Measurements from ENCODE around the gene ATP6V1C2. TPM values are rescaled to one million over a fixed set of nuclear protein-coding genes. Genes with fewer than 3 reads are reported as not detected.
"Not testable (repeated sequence)": the region's sequence is repeated elsewhere in the genome, so short reads cannot be mapped to it uniquely, and the experiment has no call there.

Gene ATP6V1C2
- total RNA-seq, 5 donors from 2014 or later (not counting 1 experiment from before 2014, with no cell fraction given): 0.36 TPM; not detected in 4

DNA sequence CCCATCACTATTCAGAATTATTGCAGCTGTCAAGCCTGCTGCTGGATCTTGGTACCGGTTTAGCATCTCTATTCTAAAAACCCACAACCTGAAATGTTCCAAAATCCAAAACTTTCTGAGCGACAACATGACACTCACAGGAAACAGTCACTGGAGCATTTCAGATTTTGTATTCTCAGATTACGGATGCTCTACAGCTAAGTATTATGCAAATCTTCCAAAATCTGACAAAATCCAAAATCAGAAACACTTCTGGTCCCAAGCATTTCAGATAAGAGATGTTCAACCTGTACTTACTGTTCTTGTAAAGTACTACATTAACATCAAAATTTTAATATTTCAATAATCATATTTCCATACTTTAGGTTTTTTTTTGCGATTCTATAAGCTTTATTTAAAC is 78.7 kb downstream of the ATP6V1C2 start:
- H3K4me1 ChIP-seq (ENCODE audit: control insufficient read depth in 1 of 2, extremely low read depth in 1 of 2, insufficient read depth in 2 of 2, low read length in 2 of 2): no peaks in the 10 kb centered on the region
- Mint-ChIP-seq H3K9me3 (no peaks in the 10 kb centered on the region), H3K4me1 (peaks cover 15 to 20% (median 18%) of the 10 kb centered on the region in 3 donors), H3K27ac (no peak overlapping the region), H3K27me3 (no peaks in the 10 kb centered on the region), H3K4me3 (no peak overlapping the region), H3K36me3 (peaks cover 35% of the 10 kb centered on the region)
- WGBS (ENCODE audit: insufficient coverage): 100% methylated on average over 3 of the region's 4 CpGs
- DNase-seq: no peak
- POLR2A ChIA-PET: no interaction called here
- ATAC-seq (replicated peaks in 1 of 4): no peak
- CTCF ChIA-PET: no interaction called here
- no peak overlapping the region for H3K4me3 ChIP-seq (ENCODE audit: control insufficient read depth in 1 of 2, extremely low read depth in 1 of 2, low read length in 1 of 2)
- H3K27ac ChIP-seq (ENCODE audit: low read length): no peak overlapping the region
- peaks cover 3 to 45% of the 10 kb centered on the region in 2 donors for H3K36me3 ChIP-seq (ENCODE audit: control insufficient read depth in 2 of 2, extremely low read depth in 1 of 2, insufficient read depth in 1 of 2, low read length in 1 of 2)
- H3K9me3 ChIP-seq: no peaks in the 10 kb centered on the region
- no peaks in the 10 kb centered on the region for H3K27me3 ChIP-seq (replicated peaks in 1 of 2; ENCODE audit: control insufficient read depth in 2 of 2, extremely low read depth in 1 of 2, insufficient read depth in 2 of 2, low read length in 1 of 2)

DNA sequence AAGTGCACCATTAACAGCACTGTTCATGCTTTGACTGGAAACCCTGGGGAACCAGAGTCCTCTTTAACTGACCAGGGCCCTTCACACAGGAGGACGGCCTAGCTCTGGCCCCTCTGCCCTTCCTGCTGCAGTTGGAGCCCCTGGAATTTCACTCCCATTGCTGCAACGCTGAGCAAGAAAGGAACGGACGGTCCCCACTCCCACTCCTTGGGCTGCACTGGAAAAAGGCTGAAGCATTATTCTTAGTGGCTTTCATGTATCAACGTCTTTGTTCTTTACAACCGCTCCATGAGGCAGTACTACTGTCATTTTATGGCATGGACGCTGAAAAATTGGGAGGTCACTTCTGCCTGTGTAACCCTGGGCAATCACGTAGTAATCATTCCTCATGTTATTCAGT is 81.2 kb downstream of the ATP6V1C2 start:
- no peak overlapping the region for H3K27ac ChIP-seq (ENCODE audit: low read length)
- H3K4me1 ChIP-seq (ENCODE audit: control insufficient read depth in 1 of 2, extremely low read depth in 1 of 2, insufficient read depth in 2 of 2, low read length in 2 of 2): peaks cover 1 to 3% of the 10 kb centered on the region in 2 experiments
- Mint-ChIP-seq H3K36me3 (peaks cover 18% of the 10 kb centered on the region), H3K27me3 (no peaks in the 10 kb centered on the region), H3K9me3 (no peaks in the 10 kb centered on the region), H3K4me1 (peaks cover 28 to 29% (median 29%) of the 10 kb centered on the region in 3 donors), H3K4me3 (no peak overlapping the region), H3K27ac (no peak overlapping the region)
- ATAC-seq (replicated peaks in 1 of 4): no peak
- WGBS (ENCODE audit: insufficient coverage): 95% methylated on average over 6 of the region's 8 CpGs
- H3K36me3 ChIP-seq (ENCODE audit: control insufficient read depth in 2 of 2, extremely low read depth in 1 of 2, insufficient read depth in 1 of 2, low read length in 1 of 2): peaks cover 3 to 25% of the 10 kb centered on the region in 2 donors
- POLR2A ChIA-PET: no interaction called here
- H3K9me3 ChIP-seq: no peaks in the 10 kb centered on the region
- no peak overlapping the region for H3K4me3 ChIP-seq (ENCODE audit: control insufficient read depth in 1 of 2, extremely low read depth in 1 of 2, low read length in 1 of 2)
- no peaks in the 10 kb centered on the region for H3K27me3 ChIP-seq (replicated peaks in 1 of 2; ENCODE audit: control insufficient read depth in 2 of 2, extremely low read depth in 1 of 2, insufficient read depth in 2 of 2, low read length in 1 of 2)
- CTCF ChIA-PET: no interaction called here
- no peak for DNase-seq

DNA sequence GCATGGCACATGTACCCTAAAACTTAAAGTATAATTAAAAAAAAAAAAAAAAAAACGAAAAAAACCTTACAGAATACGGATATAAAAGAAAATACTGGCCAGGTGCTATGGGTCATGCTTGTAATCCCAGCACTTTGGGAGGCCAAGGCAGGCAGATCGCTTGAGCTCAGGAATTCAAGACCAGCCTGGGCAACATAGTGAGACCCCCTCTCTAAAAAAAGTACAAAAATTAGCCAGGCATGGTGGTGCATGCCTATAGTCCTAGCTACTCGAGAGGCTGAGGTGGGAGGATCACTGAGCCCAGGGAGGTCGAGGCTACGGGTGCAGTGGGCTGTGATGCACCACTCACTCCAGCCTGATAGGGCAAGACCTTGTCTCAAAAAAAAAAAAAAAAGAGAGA is 84.6 kb downstream of the ATP6V1C2 start:
- POLR2A ChIA-PET; H3K9me3 ChIP-seq; H3K27me3 ChIP-seq (replicated peaks in 1 of 2; ENCODE audit: control insufficient read depth in 2 of 2, extremely low read depth in 1 of 2, insufficient read depth in 2 of 2, low read length in 1 of 2); H3K27ac Mint-ChIP-seq; H3K27ac ChIP-seq (ENCODE audit: low read length); DNase-seq; H3K9me3 Mint-ChIP-seq; H3K27me3 Mint-ChIP-seq; CTCF ChIA-PET; H3K4me3 Mint-ChIP-seq; H3K36me3 Mint-ChIP-seq; ATAC-seq (replicated peaks in 1 of 4); H3K4me3 ChIP-seq (ENCODE audit: control insufficient read depth in 1 of 2, extremely low read depth in 1 of 2, low read length in 1 of 2): not testable (repeated sequence)
- WGBS (ENCODE audit: insufficient coverage): 100% methylated on average over 3 of the region's 6 CpGs
- Histone ChIP-seq H3K36me3 (ENCODE audit: control insufficient read depth in 2 of 2, extremely low read depth in 1 of 2, insufficient read depth in 1 of 2, low read length in 1 of 2) (peaks cover 0 to 13% of the 10 kb centered on the region in 2 donors), H3K4me1 (ENCODE audit: control insufficient read depth in 1 of 2, extremely low read depth in 1 of 2, insufficient read depth in 2 of 2, low read length in 2 of 2) (peaks cover 6 to 20% of the 10 kb centered on the region in 2 experiments)
- peaks cover 43 to 55% (median 49%) of the 10 kb centered on the region in 3 donors for H3K4me1 Mint-ChIP-seq

- DNase-seq (no peak), ATAC-seq (replicated peaks in 1 of 4) (no peak)
- ChIA-PET POLR2A (no interaction called here), CTCF (no interaction called here)
- Mint-ChIP-seq H3K4me1 (peaks cover 48 to 58% (median 55%) of the 10 kb centered on the region in 3 donors), H3K4me3 (no peak overlapping the region), H3K27ac (no peak overlapping the region), H3K9me3 (no peaks in the 10 kb centered on the region), H3K36me3 (peaks cover 7% of the 10 kb centered on the region), H3K27me3 (no peaks in the 10 kb centered on the region)
- Histone ChIP-seq H3K27me3 (replicated peaks in 1 of 2; ENCODE audit: control insufficient read depth in 2 of 2, extremely low read depth in 1 of 2, insufficient read depth in 2 of 2, low read length in 1 of 2) (no peaks in the 10 kb centered on the region), H3K9me3 (no peaks in the 10 kb centered on the region), H3K27ac (ENCODE audit: low read length) (no peak overlapping the region), H3K4me3 (ENCODE audit: control insufficient read depth in 1 of 2, extremely low read depth in 1 of 2, low read length in 1 of 2) (no peak overlapping the region), H3K4me1 (ENCODE audit: control insufficient read depth in 1 of 2, extremely low read depth in 1 of 2, insufficient read depth in 2 of 2, low read length in 2 of 2) (peaks cover 11 to 26% of the 10 kb centered on the region in 2 experiments), H3K36me3 (ENCODE audit: control insufficient read depth in 2 of 2, extremely low read depth in 1 of 2, insufficient read depth in 1 of 2, low read length in 1 of 2) (peaks cover 0 to 8% of the 10 kb centered on the region in 2 donors)
- no CpG with 5 or more reads among the region's 3 CpGs for WGBS (ENCODE audit: insufficient coverage)
These were observed 85.1 kb downstream of the ATP6V1C2 start for GRCh38 chr2:10806543-10806942.

DNA sequence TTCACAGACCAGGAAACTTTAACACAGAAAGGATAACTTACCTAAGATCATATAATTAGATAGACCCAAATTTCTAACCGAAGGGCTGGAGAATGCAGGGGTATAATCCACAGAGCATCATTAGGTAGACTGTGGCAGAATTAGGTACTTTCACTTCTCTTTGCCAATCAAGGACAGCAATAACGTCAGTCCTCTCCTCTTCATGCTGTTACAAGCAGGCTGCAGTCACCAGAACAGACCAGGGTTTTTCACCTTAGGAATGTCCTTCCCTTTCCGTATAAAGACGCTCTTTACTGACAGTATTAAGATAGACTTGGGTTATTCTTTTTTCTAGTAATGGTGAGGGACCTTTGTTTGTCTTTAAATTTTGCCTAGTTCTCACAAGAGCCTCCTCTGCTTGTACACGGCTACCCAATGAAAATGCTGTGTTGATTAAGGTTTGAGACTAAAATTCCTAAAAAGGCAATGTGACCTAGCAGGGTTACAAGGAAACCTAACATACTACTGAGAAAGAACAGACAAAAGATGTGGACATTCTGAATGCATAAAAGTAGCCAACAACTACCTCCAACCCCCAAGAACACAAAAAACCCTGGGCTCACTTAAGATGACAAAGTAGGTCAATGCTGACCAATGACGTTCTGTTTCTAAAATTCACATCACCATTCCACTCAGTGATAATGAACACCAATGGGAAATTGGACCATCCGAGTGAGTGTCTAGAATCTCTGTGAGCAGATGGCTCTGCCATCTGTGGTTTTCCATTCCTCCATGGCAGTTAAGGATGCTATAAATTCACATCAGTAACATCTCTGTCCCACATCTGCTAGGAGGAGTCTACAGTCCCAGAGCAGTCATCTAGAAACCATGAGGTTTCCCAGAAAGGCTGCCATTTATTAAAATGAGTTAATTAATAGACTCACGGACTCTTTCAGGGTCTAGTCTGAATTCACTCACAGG is 89.1 kb downstream of the ATP6V1C2 start:
- Histone ChIP-seq H3K27me3 (replicated peaks in 1 of 2; ENCODE audit: control insufficient read depth in 2 of 2, extremely low read depth in 1 of 2, insufficient read depth in 2 of 2, low read length in 1 of 2) (no peaks in the 10 kb centered on the region), H3K36me3 (ENCODE audit: control insufficient read depth in 2 of 2, extremely low read depth in 1 of 2, insufficient read depth in 1 of 2, low read length in 1 of 2) (no peaks in the 10 kb centered on the region), H3K27ac (ENCODE audit: low read length) (peak overlapping the region; percentile 30), H3K4me1 (ENCODE audit: control insufficient read depth in 1 of 2, extremely low read depth in 1 of 2, insufficient read depth in 2 of 2, low read length in 2 of 2) (peaks cover 13 to 35% of the 10 kb centered on the region in 2 experiments), H3K4me3 (ENCODE audit: control insufficient read depth in 1 of 2, extremely low read depth in 1 of 2, low read length in 1 of 2) (peak overlapping the region; percentile 57 to 66), H3K9me3 (no peaks in the 10 kb centered on the region)
- Mint-ChIP-seq H3K27ac (peak overlapping the region; percentile 88), H3K9me3 (no peaks in the 10 kb centered on the region), H3K36me3 (no peaks in the 10 kb centered on the region), H3K4me1 (peaks cover 40 to 53% (median 51%) of the 10 kb centered on the region in 3 donors), H3K4me3 (peak overlapping the region; percentile 89 to 93 (median 91)), H3K27me3 (no peaks in the 10 kb centered on the region)
- WGBS (ENCODE audit: insufficient coverage): 40% methylated on average over 2 of the region's 8 CpGs
- POLR2A ChIA-PET: no interaction called here
- ATAC-seq (replicated peaks in 1 of 4) (no peak), DNase-seq (peak in 1 of 35 experiments; percentile 51)
- CTCF ChIA-PET: no interaction called here

GRCh38 chr2:10811517-10811916 is 90.1 kb downstream of the ATP6V1C2 start:
- DNase-seq: no peak
- H3K4me1 ChIP-seq (ENCODE audit: control insufficient read depth in 1 of 2, extremely low read depth in 1 of 2, insufficient read depth in 2 of 2, low read length in 2 of 2): peaks cover 13 to 35% of the 10 kb centered on the region in 2 experiments
- H3K27ac ChIP-seq (ENCODE audit: low read length): peak overlapping the region; percentile 32
- no peaks in the 10 kb centered on the region for H3K9me3 ChIP-seq
- Mint-ChIP-seq H3K4me1 (peaks cover 34 to 52% (median 49%) of the 10 kb centered on the region in 3 donors), H3K36me3 (no peaks in the 10 kb centered on the region), H3K4me3 (peak overlapping the region; percentile 89 to 93 (median 91)), H3K9me3 (no peaks in the 10 kb centered on the region), H3K27ac (peak overlapping the region; percentile 88), H3K27me3 (no peaks in the 10 kb centered on the region)
- H3K4me3 ChIP-seq (ENCODE audit: control insufficient read depth in 1 of 2, extremely low read depth in 1 of 2, low read length in 1 of 2): peak overlapping the region; percentile 57 to 66
- ChIA-PET CTCF (interaction anchor here (1.2 to 1.9 kb wide), 5 partner anchors 10 to 319 kb away, joined by 3 to 6 read pairs (median 4); no protein-coding TSS in a partner anchor), POLR2A (interaction anchor here (0.6 to 1.2 kb wide), 4 partner anchors 21 to 1857 kb away, joined by 3 to 4 read pairs (median 3); no protein-coding TSS in a partner anchor)
- WGBS (ENCODE audit: insufficient coverage): 24% methylated on average over 10 of the region's 14 CpGs
- H3K27me3 ChIP-seq (replicated peaks in 1 of 2; ENCODE audit: control insufficient read depth in 2 of 2, extremely low read depth in 1 of 2, insufficient read depth in 2 of 2, low read length in 1 of 2): no peaks in the 10 kb centered on the region
- ATAC-seq (replicated peaks in 1 of 4): no peak
- H3K36me3 ChIP-seq (ENCODE audit: control insufficient read depth in 2 of 2, extremely low read depth in 1 of 2, insufficient read depth in 1 of 2, low read length in 1 of 2): no peaks in the 10 kb centered on the region

All from T-cell (primary cell).